NCI-H1092 (cell line): ENCODE measurements around the gene EFCAB9.
"Not testable (repeated sequence)": the region's sequence is repeated elsewhere in the genome, so short reads cannot be mapped to it uniquely, and the experiment has no call there.

Source experiments
- DNase-seq: peaks from one replicate; lab custom pipeline; 2025; lab: John Stamatoyannopoulos, UW

EFCAB9 gene

DNA sequence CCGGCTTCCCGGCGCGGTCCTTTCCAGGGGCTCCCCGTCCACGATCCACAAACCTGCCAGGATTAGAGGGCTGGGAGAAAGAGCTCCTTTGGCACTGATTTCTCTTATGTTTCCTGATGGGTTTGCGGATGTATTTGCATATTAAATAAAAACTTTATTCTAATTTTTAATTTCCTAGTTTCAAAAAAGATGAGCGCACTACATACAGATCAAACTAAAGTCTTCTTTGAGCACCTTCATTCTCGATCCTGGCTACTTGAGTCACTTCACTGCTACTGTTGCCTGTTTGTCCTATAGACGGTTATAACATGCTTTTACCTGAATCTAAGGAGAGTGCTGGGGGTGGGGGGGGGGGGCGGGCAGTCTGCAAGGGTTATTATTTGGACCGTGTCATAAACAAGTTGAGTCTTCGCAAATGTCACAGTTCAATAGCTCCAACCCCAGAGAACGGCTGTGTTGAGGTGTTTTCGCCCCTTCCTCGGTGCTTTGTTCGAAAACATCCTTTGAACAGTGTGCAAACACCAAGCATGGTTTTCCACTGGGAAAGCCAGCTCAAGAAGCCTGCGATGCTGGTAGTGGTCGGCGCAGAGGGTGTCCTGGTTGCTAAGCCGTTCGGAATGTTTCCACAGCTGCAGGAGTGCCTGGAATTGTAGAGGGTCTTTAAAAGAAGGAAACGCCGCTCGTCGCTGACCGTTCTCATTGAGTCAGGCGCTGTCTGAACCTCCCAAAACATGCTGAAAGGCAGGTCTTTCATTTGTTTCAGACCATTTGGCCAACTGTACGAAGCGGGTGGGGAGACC is 4.9 kb upstream of the EFCAB9 start:
- DNase-seq = no peak

DNA sequence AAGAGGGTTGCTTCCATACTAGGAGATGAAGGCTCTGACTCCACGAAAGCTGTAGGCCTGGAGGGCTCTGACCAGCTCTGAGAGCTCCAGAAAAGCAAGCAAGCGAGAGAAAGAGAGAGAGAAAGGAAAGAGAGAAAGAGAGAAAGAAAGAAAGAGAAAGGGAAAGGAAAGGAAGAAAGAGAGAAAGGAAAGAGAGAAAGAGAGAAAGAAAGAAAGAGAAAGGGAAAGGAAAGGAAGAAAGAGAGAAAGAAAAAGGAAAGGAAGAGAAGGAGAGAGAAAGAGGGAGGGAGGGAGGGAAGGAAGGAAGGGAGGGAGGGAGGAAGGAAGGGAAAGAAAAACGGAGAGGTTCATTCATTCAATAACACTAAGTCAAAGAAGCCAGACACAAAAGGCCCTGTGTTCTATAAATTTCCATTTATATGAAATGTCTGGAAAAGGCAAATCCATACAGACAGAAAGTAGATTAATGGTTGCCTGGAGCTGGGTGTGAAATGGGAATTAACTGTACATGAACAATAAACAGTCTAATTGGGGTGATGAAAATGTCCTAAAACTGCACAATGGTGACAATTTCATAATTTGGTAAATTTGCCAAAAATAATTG is 4.2 kb upstream of the EFCAB9 start:
- no peak for DNase-seq

DNA sequence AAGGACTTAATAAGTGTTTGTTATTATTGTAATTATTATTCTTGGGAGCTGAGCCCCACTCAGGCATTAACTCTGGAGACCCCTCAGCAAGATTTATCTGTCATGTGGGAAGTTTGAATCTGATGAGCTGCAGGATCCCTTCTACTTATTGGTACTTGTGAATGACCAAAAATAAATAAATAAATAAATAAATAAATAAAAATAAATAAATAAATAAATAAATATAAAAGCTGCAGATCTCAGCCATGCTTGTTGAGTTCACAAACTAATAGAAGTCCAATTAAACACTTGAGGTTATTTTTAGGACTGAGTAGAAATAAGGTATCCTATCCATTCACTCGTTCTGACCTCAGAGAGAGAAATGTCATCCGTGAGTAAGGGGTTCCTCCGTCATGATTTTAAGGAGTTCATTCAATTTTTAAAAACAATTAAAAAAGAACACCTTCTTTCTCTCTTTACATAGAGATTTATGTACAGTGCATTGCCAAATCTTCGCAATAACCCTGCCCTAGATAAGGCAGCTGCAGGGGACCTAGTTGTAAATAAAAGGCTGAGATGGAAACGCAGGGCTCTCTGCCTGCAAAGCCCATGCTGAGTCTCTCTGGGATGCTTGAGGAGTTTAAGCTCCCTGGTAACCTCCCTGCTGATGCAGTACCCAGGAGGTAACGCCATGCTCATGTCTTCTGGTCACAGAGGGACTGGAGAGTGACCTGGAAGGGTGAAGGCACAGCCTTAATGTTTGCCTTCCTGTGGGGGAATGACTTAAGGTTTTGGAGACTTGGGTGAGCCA is 1.2 kb downstream of the EFCAB9 start:
- DNase-seq = no peak

DNA sequence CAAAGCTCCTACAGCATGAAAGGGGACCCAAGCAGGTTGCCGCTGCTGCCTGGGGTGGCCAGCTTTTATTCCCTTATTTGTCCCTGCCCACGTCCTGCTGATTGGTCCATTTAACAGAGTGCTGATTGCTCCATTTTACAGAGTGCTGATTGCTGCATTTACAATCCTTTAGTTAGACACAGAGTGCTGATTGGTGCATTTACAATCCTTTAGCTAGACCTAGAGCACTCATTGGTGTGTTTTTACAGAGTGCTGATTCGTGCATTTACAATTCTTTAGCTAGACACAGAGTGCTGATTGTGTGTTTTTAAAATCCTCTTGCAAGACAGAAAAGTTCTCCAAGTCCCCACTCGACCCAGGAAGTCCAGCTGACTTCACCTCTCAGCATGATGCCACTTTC is 3.8 kb downstream of the EFCAB9 start:
- not testable (repeated sequence) for DNase-seq

DNA sequence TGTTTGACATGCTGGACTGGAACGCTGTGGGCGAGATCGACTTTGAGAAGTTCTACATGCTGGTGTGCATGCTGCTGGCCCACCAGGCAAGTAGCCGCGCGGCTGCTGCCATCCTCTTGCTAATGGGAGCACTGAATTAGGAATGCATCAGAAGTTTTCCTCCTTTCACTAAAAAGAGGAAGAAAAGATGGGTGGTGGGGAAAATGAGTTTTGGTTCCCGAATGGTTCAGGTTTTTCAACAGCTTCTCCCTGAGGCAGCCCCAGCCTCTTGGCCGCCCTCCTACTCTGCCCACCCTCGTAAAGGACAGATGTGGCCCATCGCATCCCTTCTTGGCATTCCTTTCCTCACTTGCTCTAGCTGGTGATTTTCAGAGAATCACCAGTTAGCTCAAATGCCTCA is 5.5 kb downstream of the EFCAB9 start:
- DNase-seq = no peak

GRCh38 chr5:172200476-172200875 is 6.5 kb downstream of the EFCAB9 start:
- DNase-seq = no peak

DNA sequence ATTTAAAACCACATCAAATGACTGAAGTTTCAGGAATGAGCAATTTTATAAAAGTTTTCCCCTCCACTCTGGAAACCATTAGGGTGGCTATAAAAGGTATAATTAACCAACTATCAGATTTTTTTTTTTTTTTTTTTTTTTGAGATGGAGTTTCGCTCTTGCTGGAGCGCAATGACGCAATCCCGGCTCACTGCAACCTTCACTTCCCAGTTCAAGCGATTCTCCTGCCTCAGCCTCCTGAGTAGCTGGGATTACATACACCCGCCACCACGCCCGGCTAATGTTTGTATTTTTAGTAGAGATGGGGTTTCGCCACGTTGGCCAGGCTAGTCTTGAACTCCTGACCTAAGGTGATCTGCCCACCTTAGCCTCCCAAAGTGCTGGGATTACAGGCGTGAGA is 12.0 kb downstream of the EFCAB9 start:
- not testable (repeated sequence) for DNase-seq

DNA sequence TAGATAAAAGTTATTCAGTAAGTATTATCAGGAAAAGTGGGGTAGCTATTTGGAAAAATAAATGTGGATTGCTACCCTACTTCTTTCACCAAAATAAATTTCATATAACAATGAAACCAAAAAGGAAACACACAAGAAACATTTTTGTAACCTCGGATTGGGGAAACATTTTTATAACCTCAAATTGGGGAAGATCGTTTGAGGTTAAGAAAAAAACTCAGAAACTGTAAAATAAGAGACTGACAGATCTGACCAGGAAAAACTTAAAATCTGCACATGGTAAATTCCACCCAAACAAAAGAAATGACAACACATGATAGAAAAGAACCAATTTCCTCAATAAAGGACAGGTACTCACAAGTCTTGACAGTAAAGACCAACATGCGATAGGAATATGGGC is 13.5 kb downstream of the EFCAB9 start:
- no peak for DNase-seq

DNA sequence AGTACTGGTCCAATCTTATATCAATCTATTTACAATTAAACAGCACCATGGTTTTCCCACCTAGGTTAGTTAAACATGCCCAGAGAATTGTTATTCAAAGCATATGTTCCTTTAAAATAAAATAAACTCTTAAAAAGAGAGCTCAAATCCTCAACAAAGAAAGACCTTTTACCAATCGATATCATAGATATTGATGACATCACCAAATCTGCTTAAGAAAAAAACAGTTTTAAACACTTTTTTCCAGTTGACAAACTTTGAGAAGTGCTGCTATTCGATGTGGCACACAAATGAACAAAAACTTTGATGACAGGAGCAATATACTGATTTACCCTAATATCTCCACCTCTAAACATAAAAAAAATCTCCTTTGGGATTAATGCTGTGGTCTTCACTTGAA is 15.7 kb downstream of the EFCAB9 start:
- DNase-seq = no peak

DNA sequence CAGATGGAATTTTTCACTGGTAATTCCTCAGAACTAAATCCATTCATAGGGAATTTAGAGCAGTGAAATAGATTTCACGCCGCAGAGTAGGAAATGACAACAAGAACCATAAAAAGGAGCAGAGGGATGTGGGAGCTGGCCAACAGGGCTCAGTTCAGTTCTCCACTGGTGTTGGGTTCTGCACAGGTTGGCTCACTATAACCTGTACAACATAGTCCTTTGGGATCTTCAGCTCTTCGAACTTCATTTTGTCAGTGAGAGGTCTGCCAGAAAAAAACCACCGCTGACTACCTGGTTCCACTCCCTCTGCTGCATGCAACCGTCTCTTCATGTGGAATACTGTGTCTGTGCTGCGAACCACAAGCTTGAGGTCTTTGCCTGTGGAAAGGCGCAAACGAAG is 17.7 kb downstream of the EFCAB9 start:
- no peak for DNase-seq

DNA sequence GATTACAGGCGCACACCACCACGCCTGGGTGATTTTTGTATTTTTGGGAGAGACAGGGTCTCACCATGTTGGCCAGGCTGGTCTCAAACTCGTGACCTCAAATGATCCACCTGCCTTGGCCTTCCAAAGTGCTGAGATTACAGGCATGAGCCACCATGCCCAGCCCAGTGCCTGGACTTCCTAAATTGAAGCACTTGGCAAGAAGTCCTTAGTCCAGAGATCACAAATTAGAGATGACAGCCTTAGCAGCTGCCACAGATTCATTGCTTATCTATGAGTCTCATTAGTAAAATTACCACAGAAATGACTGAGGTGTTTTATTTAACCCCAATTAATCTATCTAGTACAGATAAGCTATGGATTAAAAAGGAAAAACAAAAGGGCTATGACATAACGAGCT is 19.2 kb downstream of the EFCAB9 start:
- no peak for DNase-seq

GRCh38 chr5:172216345-172216744 is 22.4 kb downstream of the EFCAB9 start:
- no peak for DNase-seq

DNA sequence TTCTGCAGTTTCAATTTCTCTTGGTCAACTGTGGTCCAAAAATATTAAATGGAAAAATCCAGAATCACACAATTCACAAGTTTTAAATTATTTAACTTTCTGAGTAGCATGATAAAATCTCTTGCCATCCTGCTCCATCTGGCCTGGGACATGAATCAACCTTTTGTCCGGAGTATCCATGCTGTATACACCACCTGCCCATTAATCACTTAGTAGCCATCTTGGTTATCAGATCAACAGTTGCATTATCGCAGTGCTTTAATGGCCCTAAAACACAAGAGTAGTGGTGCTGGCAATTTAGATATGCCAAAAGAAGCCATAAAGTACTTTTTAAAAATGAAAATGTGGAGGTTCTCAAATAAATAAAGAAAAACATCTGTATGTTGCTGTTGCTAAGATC is 25.3 kb downstream of the EFCAB9 start:
- DNase-seq = no peak

- DNase-seq = no peak
These were observed 30.2 kb downstream of the EFCAB9 start for GRCh38 chr5:172223901-172224873.

DNA sequence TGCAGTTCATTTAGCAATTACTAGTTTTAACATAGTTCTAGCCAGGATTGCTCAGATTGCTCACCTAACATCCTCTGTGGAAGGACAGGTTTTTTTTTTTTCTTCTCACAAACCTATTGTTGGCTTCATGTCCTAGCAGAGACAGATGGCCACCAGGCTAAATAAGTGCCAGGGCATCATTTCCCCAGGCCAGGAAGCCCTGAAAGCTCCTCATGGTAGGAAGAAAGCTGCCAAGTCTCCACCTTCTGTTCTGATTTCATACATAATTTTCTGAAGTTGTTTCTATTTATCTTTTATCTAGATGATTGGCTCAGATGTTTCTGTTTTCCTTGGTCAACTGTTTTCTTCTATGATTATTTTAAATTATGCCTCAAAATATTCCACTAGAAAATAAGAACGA is 31.0 kb downstream of the EFCAB9 start:
- no peak for DNase-seq

- no peak for DNase-seq
These were observed 35.9 kb downstream of the EFCAB9 start for GRCh38 chr5:172229904-172230303.

GRCh38 chr5:172234031-172234430 is 40.1 kb downstream of the EFCAB9 start:
- no peak for DNase-seq

- DNase-seq = no peak
These were observed 41.3 kb downstream of the EFCAB9 start for GRCh38 chr5:172235132-172235780.

DNA sequence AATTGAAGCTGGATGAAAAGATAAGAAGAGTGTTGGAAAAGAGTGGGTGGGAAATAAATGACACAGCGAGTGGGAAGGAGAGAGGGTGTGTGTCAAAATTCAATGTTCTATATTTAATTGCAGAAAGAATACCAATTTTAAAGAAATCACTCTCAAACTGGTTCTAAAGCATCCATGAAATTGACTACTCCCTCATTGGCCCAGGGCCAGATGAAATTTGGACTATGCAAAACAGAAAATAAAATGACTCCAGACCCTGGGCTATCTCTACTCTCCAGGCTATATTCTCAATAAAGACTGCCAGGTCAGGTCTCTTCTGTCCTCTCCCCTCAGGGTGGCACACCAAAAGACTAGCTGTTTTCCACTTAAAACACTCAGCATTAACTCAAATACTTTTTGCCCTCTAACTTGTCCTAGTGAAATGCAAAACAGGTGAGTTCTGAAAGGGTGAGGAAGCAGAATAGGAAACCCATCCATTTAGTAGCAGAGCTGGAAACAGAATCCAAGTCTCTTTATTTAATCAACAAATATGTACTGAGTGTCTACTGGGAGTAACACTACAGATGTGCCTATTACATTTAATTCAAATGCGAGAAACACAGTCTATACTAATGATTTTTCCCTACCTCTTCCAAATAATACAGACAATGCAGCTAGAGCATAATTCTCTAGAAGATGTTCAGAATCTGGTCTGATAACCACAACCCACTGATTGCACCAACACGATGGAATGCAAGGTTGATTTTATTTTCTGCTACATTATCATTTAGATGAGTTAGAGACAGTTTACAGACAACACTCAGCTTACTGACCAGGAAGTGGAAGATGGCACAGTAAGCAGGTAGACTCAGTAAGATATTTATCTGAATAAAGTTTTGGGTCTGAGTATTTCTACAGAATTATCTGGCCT is 42.1 kb downstream of the EFCAB9 start:
- DNase-seq = no peak

DNA sequence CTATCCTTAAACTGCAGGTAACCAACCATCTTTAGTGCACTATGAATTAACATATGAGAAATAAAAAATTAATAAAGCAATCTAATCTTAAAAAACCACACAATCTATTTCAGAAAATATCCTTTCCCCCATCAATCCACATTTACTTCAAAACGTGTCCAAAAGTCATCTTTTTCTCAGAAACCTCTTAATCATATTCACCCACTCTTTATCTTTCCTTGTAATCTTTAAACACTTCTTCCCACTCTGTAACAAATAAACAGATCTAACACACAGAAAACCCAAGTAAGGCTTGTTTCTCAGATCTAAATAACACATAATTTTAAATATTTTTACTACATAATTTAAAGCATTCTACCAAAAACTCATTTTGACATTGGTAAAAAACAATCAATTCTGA is 44.4 kb downstream of the EFCAB9 start:
- DNase-seq = no peak
